Transverse colon (tissue), 4 donors: ENCODE measurements around the gene CBX7. TPM values are rescaled to one million over a fixed set of nuclear protein-coding genes. Genes with fewer than 3 reads are reported as not detected.

Experiments used
- DNase-seq: peaks from one replicate; pipeline ENCODE4 v3.0.0-alpha.2; 2019
- H3K27ac ChIP-seq, 4 donors: fragments of 200-600 bp; sonication (generic); 2 replicates each; pipeline ENCODE4 v1.5.1; 2016 to 2018; ENCODE audit warnings: inconsistent platforms in 4 of 4
- H3K27me3 ChIP-seq: fragments of 200-600 bp; sonication (generic); 2 replicates; pipeline ENCODE4 v1.5.1; 2017; ENCODE audit warnings: inconsistent platforms
- H3K36me3 ChIP-seq, 4 donors: fragments of 200-600 bp; sonication (generic); 2 replicates each; pipeline ENCODE4 v1.5.1; 2017 to 2019; ENCODE audit warnings: inconsistent platforms in 4 of 4
- H3K4me1 ChIP-seq, 4 donors: fragments of 200-600 bp; sonication (generic); 2 replicates each; pipeline ENCODE4 v1.5.1; 2017 to 2020; ENCODE audit warnings: inconsistent platforms in 4 of 4
- H3K4me3 ChIP-seq, 4 donors: fragments of 200-600 bp; sonication (generic); 1 replicate in 1 of 4; 2 replicates in 3 of 4; pipeline versions ENCODE4 v1.5.1 to v1.6.1; 2017 to 2019; ENCODE audit warnings: inconsistent platforms in 4 of 4
- H3K9me3 ChIP-seq, 2 donors: fragments of 200-600 bp; sonication (generic); 2 replicates each; pipeline ENCODE4 v1.5.1; 2017 to 2019; ENCODE audit warnings: inconsistent platforms in 2 of 2
- CTCF ChIP-seq, 5 experiments: fragments of 200-600 bp in 3 of 5; fragments of 450-650 bp in 2 of 5; sonication (generic) in 3 of 5; IDR thresholded peaks; 1 replicate in 2 of 5; 2 replicates in 3 of 5; pipeline ENCODE4 v1.5.1; 2016 to 2017; ENCODE audit warnings: antibody characterized with exemption in 5 of 5, inconsistent platforms in 3 of 5, mild to moderate bottlenecking in 2 of 5, moderate library complexity in 1 of 5
- EP300 ChIP-seq: sonication (generic); formaldehyde crosslinking; IDR thresholded peaks from one replicate; pipeline ENCODE4 v1.6.1; 2017; ENCODE audit warnings: antibody characterized with exemption, low read depth
- POLR2A ChIP-seq: fragments of 450-650 bp; IDR thresholded peaks from one replicate; pipeline ENCODE4 v1.6.1; 2016; ENCODE audit warnings: antibody characterized with exemption, mild to moderate bottlenecking, moderate library complexity
- POLR2AphosphoS5 ChIP-seq, 3 donors: sonication (generic); formaldehyde crosslinking; IDR thresholded peaks; one replicate each; pipeline ENCODE4 v1.6.1; 2016; ENCODE audit warnings: antibody characterized with exemption in 3 of 3
- WGBS, 2 donors: methylation state at CpG; one replicate each; pipeline ENCODE4 v1.1.5; 2018; ENCODE audit warnings: low coverage in 1 of 2; 5-methylcytosine and 5-hydroxymethylcytosine counted together
- in situ Hi-C, 4 donors: fragments of 200-750 bp; cut with MboI; loops; one replicate each; pipeline versions ENCODE4 v1.15.0 to v1.15.1; 2017; ENCODE audit warnings: low sequenced_read_pairs in 3 of 4, low pct_ligation_motif_present in 1 of 4, low pct_unique_long_range_greater_than_20kb in 1 of 4
- intact Hi-C: fragments of 100-400 bp; cut with DNase I; formaldehyde crosslinking; loops from one replicate; pipeline ENCODE4 v1.15.1; 2023; ENCODE audit warnings: low total_unique reads
- total RNA-seq, 4 donors: library from RNA; depleted of rRNA; stranded (reverse); fragments of >200 nt; gene quantifications; one replicate each; pipeline ENCODE4 v1.1.0, GENCODE V29; 2016

CBX7 gene
- total RNA-seq, 4 donors from 2014 or later = 15.3 to 129 (median 58.4) TPM

GRCh38 chr22:39128508-39128907 lies 24.0 kb downstream of the CBX7 start:
- TF ChIP-seq POLR2AphosphoS5 (IDR thresholded peaks at IDR 0.05) (no peak), CTCF (IDR thresholded peaks at IDR 0.05) (no peak), POLR2A (no peak), EP300 (no peak)
- H3K4me1 ChIP-seq = peaks cover 9 to 29% (median 18%) of the 10 kb centered on the region in 4 donors
- H3K4me3 ChIP-seq = no peak overlapping the region
- H3K36me3 ChIP-seq = no peaks in the 10 kb centered on the region
- intact Hi-C loops = loop anchor here (10.0 kb wide), 1 partner anchor 124 kb away; no protein-coding TSS in a partner anchor
- H3K27me3 ChIP-seq = no peaks in the 10 kb centered on the region
- no peaks in the 10 kb centered on the region for H3K9me3 ChIP-seq
- in situ Hi-C loops = loop anchor here in 2 of 4 donors (10.0 kb wide), 2 partner anchors 124 to 254 kb away; partner anchors contain the start of gene CBX6 (in 1 of the 2)
- WGBS, 2 donors = 78 to 89% methylated on average over 3 to 6 of the region's 6 CpGs
- H3K27ac ChIP-seq = peak overlapping the region in 2 of 4 donors; percentile 26 to 62
- DNase-seq = no peak

DNA sequence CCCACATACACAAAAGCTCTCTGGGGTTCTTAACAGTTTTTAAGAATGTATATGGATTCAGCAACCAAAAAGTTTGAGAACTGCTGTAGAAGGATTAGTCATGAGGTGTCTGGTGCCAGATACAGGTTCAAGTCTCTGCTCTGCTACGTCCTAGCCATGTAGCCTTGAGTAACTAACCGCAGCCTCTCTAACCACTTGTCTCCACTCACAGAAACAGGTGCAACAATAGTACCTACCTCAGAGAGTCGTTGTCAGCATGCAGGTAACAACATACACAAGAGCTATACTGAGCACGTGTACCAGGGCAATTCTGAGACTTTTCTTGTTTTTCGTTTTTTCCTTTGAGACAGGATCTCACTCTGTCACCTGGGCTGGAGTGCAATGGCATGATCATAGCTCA lies 26.9 kb downstream of the CBX7 start:
- 67 to 80% methylated on average over 2 to 5 of the region's 5 CpGs for WGBS, 2 donors
- in situ Hi-C loops = loop anchor here in 2 of 4 donors (10.0 kb wide), 2 partner anchors 121 to 251 kb away; partner anchors contain the start of gene CBX6 (in 1 of the 2)
- H3K36me3 ChIP-seq = no peaks in the 10 kb centered on the region
- no peaks in the 10 kb centered on the region for H3K27me3 ChIP-seq
- H3K4me3 ChIP-seq = no peak overlapping the region
- no peak for DNase-seq
- no peaks in the 10 kb centered on the region for H3K9me3 ChIP-seq
- no peak for TF ChIP-seq POLR2AphosphoS5 (IDR thresholded peaks at IDR 0.05)
- TF ChIP-seq CTCF (IDR thresholded peaks at IDR 0.05) = no peak
- no peak for TF ChIP-seq POLR2A
- no peak for TF ChIP-seq EP300
- no peak overlapping the region for H3K27ac ChIP-seq
- intact Hi-C loops = loop anchor here (10.0 kb wide), 1 partner anchor 121 kb away; no protein-coding TSS in a partner anchor
- peaks cover 0 to 16% (median 6%) of the 10 kb centered on the region in 4 donors for H3K4me1 ChIP-seq

GRCh38 chr22:39123751-39124581 lies 28.5 kb downstream of the CBX7 start:
- intact Hi-C loops = loop anchor here (10.0 kb wide), 1 partner anchor 119 kb away; no protein-coding TSS in a partner anchor
- no peaks in the 10 kb centered on the region for H3K9me3 ChIP-seq
- no peaks in the 10 kb centered on the region for H3K36me3 ChIP-seq
- in situ Hi-C loops = loop anchor here (10.0 to 25.0 kb wide), 4 partner anchors 112 to 262 kb away; partner anchors contain the start of genes CBX6 (in 2 of the 4), APOBEC3C (in 1 of the 4) and APOBEC3D (in 1 of the 4)
- DNase-seq = no peak
- 19 to 46% methylated on average over 7 to 32 of the region's 33 CpGs for WGBS, 2 donors
- no peaks in the 10 kb centered on the region for H3K27me3 ChIP-seq
- H3K4me1 ChIP-seq = peaks cover 0 to 5% (median 2%) of the 10 kb centered on the region in 4 donors
- H3K27ac ChIP-seq = no peak overlapping the region
- H3K4me3 ChIP-seq = no peak overlapping the region
- no peak for TF ChIP-seq EP300
- TF ChIP-seq POLR2A = no peak
- TF ChIP-seq CTCF (IDR thresholded peaks at IDR 0.05) = no peak
- TF ChIP-seq POLR2AphosphoS5 (IDR thresholded peaks at IDR 0.05) = no peak
